Fibroblast of peridontal ligament (primary cell): Measurements from ENCODE around the gene COA6.
"Not testable (repeated sequence)": the region's sequence is repeated elsewhere in the genome, so short reads cannot be mapped to it uniquely, and the experiment has no call there.

Source experiments
- DNase-seq: peaks from one replicate; pipeline ENCODE4 v3.0.0-alpha.2; 2010; ENCODE audit errors: extremely low read depth

COA6 gene

DNA sequence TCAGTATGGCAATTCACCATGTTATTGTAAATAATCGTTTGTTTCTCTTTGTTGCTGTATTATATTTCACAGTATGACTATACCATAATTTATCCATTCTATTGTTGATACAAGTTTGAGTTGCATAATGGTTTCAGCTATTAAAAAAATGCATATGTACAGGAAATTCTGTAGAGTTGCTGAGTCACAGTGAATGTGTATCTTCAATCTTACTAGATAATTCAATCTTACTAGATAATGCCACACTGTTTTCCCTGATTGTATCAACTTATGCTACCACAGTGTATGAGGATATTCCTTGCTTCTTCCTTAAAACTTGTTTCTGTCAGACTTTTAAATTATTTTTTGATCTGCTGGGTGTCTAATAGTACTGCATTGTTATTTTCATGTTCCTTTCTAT is 3.5 kb upstream of the COA6 start:
- DNase-seq: peak; percentile 42

DNA sequence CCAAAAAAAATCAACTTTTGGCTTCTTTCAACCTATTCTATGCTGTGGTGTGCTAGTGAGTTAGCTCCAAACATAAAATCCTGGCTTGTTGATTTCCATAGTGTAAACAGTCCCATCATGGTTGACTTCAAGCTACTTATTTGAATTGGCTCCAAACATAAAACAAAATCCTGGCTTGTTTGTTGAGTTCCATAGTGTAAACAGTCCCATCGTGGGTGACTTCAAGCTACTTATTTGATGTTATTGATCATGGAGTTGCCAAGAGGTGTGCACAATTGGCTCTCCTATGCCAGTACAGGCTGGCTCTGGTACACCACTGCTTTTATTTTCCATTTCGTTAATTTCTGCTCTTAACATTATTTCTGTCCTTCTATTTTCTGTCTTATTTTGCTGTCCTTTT is 1.8 kb upstream of the COA6 start:
- DNase-seq: peak; percentile 20

DNA sequence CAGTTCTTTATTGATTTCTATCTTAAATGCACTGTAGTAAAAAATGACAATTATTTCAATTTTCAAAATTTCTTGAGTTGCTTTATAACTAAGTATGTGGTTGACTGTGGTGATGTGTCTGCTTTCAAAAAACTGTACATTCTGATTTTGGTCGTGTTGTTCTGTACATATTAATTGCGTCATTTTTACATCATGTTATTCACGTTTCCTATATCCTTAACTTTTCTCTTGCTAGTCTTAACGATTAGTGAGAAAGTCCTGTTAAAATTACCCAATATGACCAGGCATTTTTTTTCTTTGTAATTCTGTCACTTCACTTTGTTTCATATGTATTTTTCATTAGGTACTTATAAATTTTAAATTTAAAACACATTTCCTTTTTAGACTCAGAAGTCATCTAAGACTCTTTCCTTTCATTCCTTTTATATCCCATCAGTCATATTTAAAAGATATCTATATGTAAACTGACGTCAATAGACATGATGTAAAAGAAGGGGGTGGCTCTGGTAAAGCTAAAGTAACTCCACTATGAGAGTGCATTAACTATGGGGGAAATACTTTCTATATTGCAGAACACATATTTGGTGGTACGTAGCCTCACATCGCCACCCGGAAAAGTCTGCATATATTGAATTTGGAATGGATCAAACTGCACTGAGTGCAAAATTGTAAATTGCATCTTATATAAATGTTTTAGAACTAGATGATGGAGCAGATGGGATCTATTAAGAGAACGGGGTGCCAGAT is 1.1 kb upstream of the COA6 start:
- peak; percentile 17 for DNase-seq

- no peak for DNase-seq
Observed at GRCh38 chr1:234373959-234374254, 651 bp downstream of the COA6 start.

GRCh38 chr1:234375672-234376071 is 2.4 kb downstream of the COA6 start:
- no peak for DNase-seq

- DNase-seq: not testable (repeated sequence)
Observed at GRCh38 chr1:234379591-234380109, 6.4 kb downstream of the COA6 start.

DNA sequence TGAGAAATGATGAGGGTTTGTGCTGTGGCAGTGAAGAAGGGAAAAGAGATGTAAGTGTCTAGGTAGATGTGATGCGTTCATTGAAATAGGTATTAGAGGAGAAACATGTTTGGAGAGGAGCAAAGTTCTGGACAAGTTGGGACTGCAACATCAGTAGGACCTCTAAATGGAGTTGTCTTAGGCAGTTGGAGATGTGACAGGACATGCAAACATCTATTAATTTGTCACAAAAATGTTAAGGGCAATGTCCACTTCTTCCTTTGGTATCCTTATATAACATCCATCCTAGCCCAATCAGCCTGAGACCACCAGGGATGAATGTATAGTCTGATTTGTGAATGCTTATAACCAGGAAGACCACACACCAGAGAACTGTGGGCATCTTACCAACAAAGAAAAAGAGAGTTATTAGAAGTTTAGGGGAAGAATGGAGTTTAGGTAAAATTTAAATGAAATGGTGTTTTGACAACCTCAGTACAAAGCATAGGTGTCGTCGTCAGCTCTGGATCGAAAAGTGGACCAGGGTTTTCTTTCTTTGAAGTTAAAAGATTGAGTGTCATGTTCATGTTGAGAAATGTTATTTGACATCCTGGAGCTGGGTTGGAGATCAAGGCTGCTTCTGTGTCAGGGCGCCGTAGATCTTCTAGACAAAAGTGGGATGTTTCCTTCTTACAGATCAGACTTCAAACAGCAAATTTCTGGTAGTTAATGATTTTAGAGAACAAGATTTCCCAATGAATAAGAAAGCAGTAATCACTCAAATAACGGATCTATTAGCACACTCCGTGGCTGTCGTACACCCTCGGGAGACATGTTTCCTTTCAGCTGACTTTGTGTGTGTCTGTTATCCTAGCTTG is 8.7 kb downstream of the COA6 start:
- no peak for DNase-seq

DNA sequence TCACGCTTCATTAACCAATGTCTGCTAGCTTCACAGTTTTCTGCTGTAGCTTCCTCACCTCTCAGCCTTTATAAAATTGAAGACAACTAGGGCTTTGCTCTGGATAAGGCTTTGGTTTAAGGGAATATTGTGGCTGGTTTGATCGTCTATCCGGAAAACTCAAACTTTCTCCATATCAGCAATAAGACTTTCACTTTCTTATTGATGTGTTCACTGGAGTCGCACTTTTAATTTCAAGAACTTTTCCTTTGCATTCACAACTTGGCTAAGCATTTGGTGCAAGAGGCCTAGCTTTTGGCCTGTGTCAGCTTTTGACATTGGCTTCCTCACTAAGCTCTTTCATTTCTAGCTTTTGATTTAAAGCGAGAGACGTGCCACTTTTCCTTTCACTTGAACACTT is 12.9 kb downstream of the COA6 start:
- DNase-seq: no peak

DNA sequence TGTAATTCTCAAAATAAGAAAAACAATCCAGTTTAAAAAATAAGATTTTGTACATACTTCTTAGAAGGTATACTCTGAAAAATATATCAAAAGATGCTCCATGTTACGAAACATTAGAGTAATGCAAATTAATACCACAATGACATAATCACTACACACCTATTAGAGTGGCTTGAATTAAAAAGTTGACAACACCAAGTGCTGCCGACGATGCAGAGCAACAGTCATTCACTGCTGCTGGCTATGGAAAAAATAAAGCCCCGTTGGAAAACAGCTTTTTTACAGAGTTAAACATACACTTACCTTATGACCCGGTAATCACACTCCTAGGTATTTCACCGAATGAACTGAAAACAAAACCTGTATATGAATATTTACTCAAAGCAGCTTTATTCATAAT is 14.8 kb downstream of the COA6 start:
- no peak for DNase-seq

DNA sequence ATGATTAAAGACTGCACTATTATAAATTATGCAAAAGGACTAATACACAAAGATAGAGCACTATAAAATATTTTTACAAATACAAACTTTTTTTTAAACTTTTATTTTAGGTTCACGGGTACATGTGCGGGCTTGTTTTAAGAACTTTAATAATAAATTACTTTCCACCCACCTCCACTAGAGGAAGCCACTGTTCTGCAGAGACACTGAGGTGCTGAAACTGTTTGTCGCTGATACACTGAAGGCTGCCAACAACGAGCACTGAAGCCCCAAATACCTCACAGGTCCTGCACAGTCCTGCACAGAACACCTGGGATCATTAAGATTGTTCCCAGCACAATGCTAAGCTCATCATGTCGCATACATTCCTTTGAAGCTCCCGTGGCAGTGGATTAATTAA is 19.9 kb downstream of the COA6 start:
- DNase-seq: no peak

DNA sequence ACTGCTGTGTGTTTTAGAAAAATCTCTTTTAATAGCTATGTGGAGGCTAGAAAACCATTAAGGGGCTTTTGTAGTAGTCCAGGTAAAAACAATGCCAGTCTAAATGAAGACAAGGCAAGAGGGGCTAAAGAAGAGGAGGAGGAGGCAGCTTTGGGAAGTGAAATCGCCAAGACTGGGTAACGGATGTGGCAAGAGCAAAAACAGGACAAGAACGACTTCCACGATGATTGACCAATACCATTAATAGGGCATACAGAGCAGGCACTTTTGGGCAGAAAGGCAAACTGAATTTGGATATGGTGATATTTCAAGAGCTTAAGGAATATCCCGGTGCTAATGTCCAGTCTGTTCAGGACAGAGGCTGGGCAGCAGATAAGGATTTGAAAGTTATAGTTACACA is 22.0 kb downstream of the COA6 start:
- no peak for DNase-seq

- no peak for DNase-seq
Observed at GRCh38 chr1:234396092-234396491, 22.8 kb downstream of the COA6 start.

DNA sequence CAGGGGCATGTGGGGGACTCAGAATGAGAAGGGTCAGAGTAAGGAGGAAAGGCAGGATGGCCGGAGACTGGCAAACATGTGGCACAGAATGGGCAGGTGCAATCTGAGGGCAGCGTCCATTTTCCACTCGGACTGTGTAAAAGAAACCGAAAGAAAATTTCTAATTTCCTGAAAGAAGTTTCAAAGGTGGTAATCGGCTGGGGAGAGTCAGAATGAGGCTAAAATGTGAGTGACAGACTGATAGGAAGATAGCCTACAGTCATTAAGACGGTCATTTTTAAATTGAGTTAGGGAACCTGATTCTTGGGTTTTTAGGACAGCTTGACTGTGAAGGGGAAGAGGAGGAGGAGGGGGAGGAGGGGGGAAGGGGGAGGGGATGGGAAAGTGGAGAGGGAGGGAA is 23.6 kb downstream of the COA6 start:
- no peak for DNase-seq

DNA sequence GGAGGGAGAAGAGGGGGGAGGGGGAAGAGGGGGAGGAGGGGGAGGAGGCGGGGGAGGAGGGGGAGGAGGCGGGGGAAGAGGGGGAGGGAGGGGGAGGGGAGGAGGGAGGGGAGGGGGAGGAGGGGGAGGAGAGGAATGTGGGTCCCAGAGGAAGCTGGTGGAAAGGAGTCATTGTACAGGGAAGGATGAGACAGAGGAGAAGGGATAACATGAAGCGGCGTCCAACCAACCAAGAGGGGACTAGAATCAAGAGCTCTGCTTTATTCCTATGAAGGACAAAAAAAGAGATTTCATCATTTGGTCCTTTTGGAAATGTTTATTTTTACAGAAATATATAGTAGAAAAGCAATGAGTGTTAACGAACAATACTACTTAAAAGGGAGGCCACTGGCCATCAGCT is 24.5 kb downstream of the COA6 start:
- no peak for DNase-seq

GRCh38 chr1:234398849-234399381 is 25.7 kb downstream of the COA6 start:
- DNase-seq: peak; percentile 20

DNA sequence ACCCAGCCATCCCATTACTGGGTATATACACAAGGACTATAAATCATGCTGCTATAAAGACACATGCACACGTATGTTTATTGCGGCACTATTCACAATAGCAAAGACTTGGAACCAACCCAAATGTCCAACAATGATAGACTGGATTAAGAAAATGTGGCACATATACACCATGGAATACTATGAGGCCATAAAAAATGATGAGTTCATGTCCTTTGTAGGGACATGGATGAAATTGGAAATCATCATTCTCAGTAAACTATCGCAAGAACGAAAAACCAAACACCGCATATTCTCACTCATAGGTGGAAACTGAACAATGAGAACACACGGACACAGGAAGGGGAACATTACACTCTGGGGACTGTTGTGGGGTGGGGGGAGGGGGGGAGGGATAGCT is 26.3 kb downstream of the COA6 start:
- DNase-seq: not testable (repeated sequence)

DNA sequence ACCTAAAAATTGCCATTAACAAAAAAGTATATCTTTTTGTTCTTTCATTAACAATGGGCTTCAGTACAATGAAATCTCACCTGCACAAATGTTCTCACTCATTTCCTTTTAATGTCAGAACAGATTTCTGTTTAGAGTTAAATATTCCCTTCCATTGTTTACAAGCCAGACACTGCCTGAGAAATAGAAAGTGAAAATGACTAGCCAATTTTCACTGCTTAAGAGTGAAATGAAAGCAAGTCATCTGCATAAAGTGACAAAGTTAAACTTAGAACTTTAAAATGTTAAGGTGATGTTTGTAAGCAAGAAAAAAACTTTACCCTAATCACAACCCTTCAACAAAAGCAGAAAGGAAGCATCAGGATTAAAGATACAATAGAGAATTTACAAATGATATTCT is 27.5 kb downstream of the COA6 start:
- DNase-seq: peak; percentile 36

DNA sequence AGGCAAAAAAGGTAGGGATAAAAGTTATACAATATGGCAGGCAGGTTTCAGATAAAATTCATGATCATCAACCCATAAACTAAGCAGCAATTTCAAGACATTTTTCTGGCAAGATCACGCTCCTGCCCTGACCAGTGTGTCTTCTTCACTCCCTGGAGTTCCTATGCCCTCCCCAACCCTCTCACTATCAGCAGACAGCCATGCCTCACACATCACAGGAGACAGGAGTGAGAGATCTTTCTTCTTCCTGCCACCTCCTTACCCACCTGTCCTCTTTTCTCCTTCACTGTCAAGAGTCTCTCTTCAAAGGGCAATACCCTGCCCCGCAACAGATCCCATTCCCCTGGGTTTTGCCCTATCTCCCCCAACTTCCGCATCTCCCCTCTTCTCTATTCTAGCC is 28.4 kb downstream of the COA6 start:
- DNase-seq: no peak

GRCh38 chr1:234402939-234403338 is 29.7 kb downstream of the COA6 start:
- no peak for DNase-seq

DNA sequence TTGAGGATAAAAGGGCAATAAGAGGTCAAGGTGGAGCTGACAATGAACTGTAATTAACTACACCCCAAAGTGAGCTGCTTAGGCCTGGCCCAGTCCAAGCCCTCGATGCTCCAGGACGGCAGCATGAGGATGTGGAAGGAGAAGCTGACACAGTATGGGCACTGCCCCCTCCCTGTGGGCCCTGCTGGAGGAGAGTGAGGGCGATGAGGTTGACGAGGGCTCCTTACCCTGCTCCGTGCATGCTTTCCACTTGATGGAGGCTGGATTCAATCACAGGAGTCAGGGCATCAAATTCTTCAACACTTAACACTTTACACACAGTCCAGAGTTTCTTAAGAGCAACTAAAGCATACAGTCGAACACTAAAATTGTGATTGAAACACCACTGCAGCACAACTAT is 32.4 kb downstream of the COA6 start:
- DNase-seq: no peak

- no peak for DNase-seq
Observed at GRCh38 chr1:234406871-234407270, 33.6 kb downstream of the COA6 start.

GRCh38 chr1:234408757-234409156 is 35.5 kb downstream of the COA6 start:
- no peak for DNase-seq

GRCh38 chr1:234409328-234409727 is 36.1 kb downstream of the COA6 start:
- peak; percentile 21 for DNase-seq
